Thoracic aorta (tissue), 2 donors: ENCODE results near the gene OR2L2. TPM values are rescaled to one million over a fixed set of nuclear protein-coding genes. Genes with fewer than 3 reads are reported as not detected.
"Not testable (repeated sequence)": the region's sequence is repeated elsewhere in the genome, so short reads cannot be mapped to it uniquely, and the experiment has no call there.

Source experiments
- ATAC-seq: fragments of 150-250 bp; one replicate; pipeline ENCODE4 v1.8.0; 2017; ENCODE audit warnings: low read depth; ENCODE audit not compliant: insufficient number of reproducible peaks, low FRiP score
- DNase-seq: peaks from one replicate; pipeline ENCODE4 v3.0.0-alpha.2; 2020; ENCODE audit warnings: low spot score
- H3K27ac ChIP-seq, 2 donors: fragments of 200-600 bp; sonication (generic); 1 replicate in 1 of 2; 2 replicates in 1 of 2; pipeline ENCODE4 v1.5.1; 2016; ENCODE audit warnings: mild to moderate bottlenecking in 2 of 2, moderate library complexity in 2 of 2
- H3K27me3 ChIP-seq: fragments of 200-600 bp; sonication (generic); replicated peaks from 2 replicates; pipeline ENCODE4 v1.6.0; 2016; ENCODE audit warnings: mild to moderate bottlenecking; ENCODE audit not compliant: insufficient read depth
- H3K36me3 ChIP-seq: fragments of 200-600 bp; sonication (generic); one replicate; pipeline ENCODE4 v1.5.1; 2016
- H3K4me1 ChIP-seq, 2 donors: fragments of 200-600 bp; sonication (generic); 1 replicate in 1 of 2; 2 replicates in 1 of 2; pipeline versions ENCODE4 v1.5.1 to v1.6.0; 2016; ENCODE audit warnings: low read depth in 2 of 2, mild to moderate bottlenecking in 1 of 2; ENCODE audit not compliant: control insufficient read depth in 1 of 2
- H3K4me3 ChIP-seq: fragments of 200-600 bp; sonication (generic); 2 replicates; pipeline ENCODE4 v1.5.1; 2016; ENCODE audit warnings: mild to moderate bottlenecking
- H3K9me3 ChIP-seq: fragments of 200-600 bp; sonication (generic); 2 replicates; pipeline ENCODE4 v1.5.1; 2016
- total RNA-seq, 2 donors: library from RNA; depleted of rRNA; stranded (reverse); fragments of >200 nt; gene quantifications; one replicate each; pipeline versions ENCODE4 v1.1.0 to v1.2.3, GENCODE V29; 2016
- TF ChIP-seq, protein P1 (sequence below): fragments of 200-600 bp; sonication (generic); IDR thresholded peaks from one replicate; pipeline ENCODE4 v1.5.1; 2019; ENCODE audit warnings: antibody characterized with exemption

OR2L2 gene
- total RNA-seq, 2 donors from 2014 or later, result not detected

DNA sequence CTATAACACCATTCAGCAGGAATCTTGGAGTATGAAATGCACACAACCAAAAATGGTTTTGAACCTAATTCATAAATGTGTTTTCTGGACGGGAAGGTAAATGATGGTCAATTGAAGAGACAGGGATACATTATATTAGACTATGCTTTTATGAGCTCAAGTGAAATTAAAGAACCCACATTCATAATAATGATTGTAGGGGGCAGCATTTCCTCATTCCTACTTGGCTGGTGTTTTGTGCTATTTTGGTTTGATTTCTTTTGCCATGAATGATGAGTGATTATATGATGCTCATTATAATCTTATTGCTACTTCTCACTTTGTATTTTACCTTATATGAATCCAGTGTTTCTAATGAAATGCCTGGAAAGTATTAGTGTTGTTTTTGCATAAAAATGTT is 17.1 kb downstream of the OR2L2 start:
- no peaks in the 10 kb centered on the region for H3K36me3 ChIP-seq
- TF ChIP-seq, protein P1, sequence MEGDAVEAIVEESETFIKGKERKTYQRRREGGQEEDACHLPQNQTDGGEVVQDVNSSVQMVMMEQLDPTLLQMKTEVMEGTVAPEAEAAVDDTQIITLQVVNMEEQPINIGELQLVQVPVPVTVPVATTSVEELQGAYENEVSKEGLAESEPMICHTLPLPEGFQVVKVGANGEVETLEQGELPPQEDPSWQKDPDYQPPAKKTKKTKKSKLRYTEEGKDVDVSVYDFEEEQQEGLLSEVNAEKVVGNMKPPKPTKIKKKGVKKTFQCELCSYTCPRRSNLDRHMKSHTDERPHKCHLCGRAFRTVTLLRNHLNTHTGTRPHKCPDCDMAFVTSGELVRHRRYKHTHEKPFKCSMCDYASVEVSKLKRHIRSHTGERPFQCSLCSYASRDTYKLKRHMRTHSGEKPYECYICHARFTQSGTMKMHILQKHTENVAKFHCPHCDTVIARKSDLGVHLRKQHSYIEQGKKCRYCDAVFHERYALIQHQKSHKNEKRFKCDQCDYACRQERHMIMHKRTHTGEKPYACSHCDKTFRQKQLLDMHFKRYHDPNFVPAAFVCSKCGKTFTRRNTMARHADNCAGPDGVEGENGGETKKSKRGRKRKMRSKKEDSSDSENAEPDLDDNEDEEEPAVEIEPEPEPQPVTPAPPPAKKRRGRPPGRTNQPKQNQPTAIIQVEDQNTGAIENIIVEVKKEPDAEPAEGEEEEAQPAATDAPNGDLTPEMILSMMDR, result no peak
- no peak for ATAC-seq
- H3K27ac ChIP-seq, result no peak overlapping the region
- H3K4me1 ChIP-seq, result no peaks in the 10 kb centered on the region
- DNase-seq, result no peak
- H3K9me3 ChIP-seq, result no peaks in the 10 kb centered on the region
- no peaks in the 10 kb centered on the region for H3K27me3 ChIP-seq
- H3K4me3 ChIP-seq, result no peak overlapping the region

DNA sequence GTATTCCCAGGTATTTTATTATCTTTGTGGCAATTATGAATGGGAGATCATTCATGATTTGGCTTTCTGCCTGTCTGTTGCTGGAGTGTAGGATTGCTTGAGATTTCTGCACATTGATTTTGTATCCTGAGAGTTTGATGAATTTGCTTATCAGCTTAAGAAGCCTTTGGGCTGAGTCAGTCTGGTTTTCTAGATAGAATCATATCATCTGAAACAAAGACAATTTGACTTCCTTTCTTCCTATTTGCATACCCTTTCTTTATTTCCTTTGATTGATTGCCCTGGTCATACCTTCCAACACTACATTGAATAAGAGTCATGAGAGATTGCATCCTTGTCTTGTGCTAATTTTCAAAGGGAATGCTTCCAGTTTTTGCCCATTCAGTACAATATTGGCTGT is 24.8 kb downstream of the OR2L2 start:
- H3K27ac ChIP-seq, result no peak overlapping the region
- no peaks in the 10 kb centered on the region for H3K27me3 ChIP-seq
- H3K36me3 ChIP-seq, result no peaks in the 10 kb centered on the region
- no peak overlapping the region for H3K4me3 ChIP-seq
- ATAC-seq (no peak), DNase-seq (no peak)
- H3K4me1 ChIP-seq, result no peaks in the 10 kb centered on the region
- TF ChIP-seq, protein P1, result no peak
- no peaks in the 10 kb centered on the region for H3K9me3 ChIP-seq

DNA sequence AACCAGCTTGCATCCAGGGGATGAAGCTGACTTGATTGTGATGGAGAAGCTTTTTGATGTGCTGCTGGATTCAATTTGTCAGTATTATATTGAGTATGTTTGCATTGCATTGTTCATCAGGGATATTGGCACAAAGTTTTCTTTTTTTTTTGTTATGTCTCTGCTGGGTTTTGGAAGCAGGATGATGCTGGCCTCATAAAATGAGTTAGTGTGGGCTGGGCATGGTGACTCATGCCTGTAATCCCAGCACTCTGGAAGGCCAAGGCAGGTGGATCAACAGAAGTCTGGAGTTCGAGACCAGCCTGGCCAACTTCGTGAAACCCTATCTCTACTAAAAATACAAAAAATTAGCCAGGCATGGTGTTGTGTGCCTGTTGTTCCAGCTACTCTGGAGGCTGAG is 25.4 kb downstream of the OR2L2 start:
- H3K4me3 ChIP-seq, result no peak overlapping the region
- no peak for DNase-seq
- H3K36me3 ChIP-seq, result no peaks in the 10 kb centered on the region
- H3K27me3 ChIP-seq, result no peaks in the 10 kb centered on the region
- TF ChIP-seq, protein P1, result no peak
- ATAC-seq, result no peak
- no peak overlapping the region for H3K27ac ChIP-seq
- no peaks in the 10 kb centered on the region for H3K9me3 ChIP-seq
- H3K4me1 ChIP-seq, result no peaks in the 10 kb centered on the region

DNA sequence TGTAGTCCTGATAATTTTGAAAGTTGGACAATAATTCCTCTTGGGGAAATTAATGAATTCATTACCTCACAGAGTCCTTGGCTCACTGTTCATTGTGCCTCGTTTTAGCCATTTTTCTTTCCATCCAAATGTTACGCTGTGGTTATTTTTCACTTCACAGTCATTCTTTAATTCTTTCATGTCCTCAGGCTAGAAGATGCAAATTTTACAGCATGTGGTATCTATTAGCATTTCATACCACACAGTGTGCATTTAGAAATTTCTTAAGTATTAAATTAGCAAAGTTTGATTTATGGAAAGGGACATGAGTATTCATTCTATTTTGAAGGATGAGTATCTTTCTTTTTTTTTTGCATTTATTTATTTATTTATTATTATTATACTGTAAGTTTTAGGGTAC is 35.2 kb downstream of the OR2L2 start:
- Histone ChIP-seq H3K9me3 (no peaks in the 10 kb centered on the region), H3K36me3 (no peaks in the 10 kb centered on the region), H3K27me3 (no peaks in the 10 kb centered on the region), H3K27ac (no peak overlapping the region), H3K4me1 (no peaks in the 10 kb centered on the region), H3K4me3 (no peak overlapping the region)
- no peak for DNase-seq
- TF ChIP-seq, protein P1, result no peak
- ATAC-seq, result no peak

DNA sequence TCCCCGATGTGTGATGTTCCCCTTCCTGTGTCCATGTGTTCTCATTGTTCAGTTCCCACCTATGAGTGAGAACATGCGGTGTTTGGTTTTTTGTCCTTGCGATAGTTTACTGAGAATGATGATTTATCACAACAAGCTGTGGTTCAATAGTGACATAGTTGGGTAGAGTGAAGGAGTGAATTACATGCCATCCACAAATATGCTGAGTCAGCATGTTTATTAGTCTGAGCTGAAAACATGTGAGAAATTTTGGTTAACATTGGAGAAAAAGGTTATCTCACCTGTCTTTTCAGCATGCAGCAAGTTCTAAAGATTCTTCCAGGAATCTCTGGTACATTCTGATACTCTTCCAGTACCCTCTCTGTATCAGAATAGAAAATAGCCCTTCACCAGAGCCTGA is 35.7 kb downstream of the OR2L2 start:
- no peak overlapping the region for H3K27ac ChIP-seq
- H3K9me3 ChIP-seq, result no peaks in the 10 kb centered on the region
- DNase-seq (no peak), ATAC-seq (no peak)
- H3K4me1 ChIP-seq, result no peaks in the 10 kb centered on the region
- TF ChIP-seq, protein P1, result no peak
- H3K36me3 ChIP-seq, result no peaks in the 10 kb centered on the region
- H3K27me3 ChIP-seq, result no peaks in the 10 kb centered on the region
- H3K4me3 ChIP-seq, result no peak overlapping the region

DNA sequence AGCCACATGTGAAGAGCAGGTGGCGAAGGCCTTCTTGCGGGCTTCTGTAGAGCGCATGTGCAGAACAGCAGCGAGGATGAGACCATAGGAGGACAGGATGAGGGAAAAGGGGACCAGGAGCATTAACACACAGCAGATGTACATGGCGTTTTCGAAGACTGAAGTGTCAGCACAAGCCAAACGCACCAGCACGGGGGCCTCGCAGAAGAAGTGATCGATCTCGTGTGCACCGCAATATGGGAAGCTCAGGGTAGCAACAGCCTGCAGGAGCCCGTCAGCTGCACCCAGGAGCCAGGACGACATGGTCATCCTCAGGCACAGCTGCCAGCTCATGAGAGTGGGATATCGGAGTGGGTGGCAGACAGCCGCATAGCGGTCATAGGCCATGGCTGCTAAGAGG is 54.0 kb downstream of the OR2L2 start:
- H3K9me3 ChIP-seq, H3K36me3 ChIP-seq, ATAC-seq, DNase-seq, H3K27me3 ChIP-seq, H3K4me1 ChIP-seq, H3K27ac ChIP-seq, H3K4me3 ChIP-seq: not testable (repeated sequence)
